CD4-positive, alpha-beta T cell treated with Interleukin-15 for 1 hour (primary cell): ENCODE data around the gene DLL1.
"Not testable (repeated sequence)": the region's sequence is repeated elsewhere in the genome, so short reads cannot be mapped to it uniquely, and the experiment has no call there.

ENCODE experiments used
- DNase-seq: peaks from one replicate; pipeline ENCODE4 v3.0.0-alpha.2; 2020

Gene DLL1

GRCh38 chr6:170290296-170291128 lies at the start of gene DLL1:
DLL1 (minus strand) TSS chr6:170291078; CDS start chr6:170290139, 939 bp downstream.
- no peak for DNase-seq

GRCh38 chr6:170335199-170335598 lies 44.3 kb upstream of the DLL1 start:
- not testable (repeated sequence) for DNase-seq

DNA sequence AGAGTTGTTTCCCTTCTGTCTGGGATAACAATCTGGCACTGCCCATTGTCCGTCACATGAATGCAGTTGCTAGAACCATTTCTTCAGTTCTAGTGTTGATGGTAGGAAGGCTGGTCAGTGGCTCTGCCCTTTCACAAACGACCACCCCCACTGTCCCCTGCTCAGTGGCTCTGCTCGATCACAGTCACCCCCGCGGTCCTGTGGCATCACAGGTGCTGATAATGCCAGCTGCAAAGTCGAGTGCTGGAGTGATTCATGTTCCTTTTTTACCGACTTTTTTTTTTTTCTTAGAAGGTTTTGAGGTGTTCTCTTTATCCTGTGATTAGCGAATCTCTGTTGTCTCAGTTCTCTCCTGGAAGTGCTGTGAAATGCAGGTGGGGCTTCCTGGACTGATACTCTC lies 38.4 kb upstream of the DLL1 start:
- no peak for DNase-seq

DNA sequence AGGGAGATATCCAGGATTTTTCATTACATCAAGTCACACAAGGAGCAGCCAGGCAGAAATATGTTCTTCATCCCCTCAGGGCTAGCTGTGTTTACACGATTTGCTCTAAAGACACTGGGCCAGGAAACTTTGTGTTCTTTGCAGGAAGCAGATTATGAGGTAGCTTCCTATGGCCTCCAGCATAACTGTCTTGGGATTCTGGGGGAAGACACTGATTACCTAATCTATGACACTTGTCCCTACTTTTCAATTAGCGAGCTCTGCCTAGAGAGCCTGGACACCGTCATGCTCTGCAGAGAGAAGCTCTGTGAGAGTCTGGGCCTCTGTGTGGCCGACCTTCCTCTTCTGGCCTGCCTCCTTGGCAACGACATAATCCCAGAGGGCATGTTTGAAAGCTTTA lies 26.8 kb upstream of the DLL1 start:
- no peak for DNase-seq

GRCh38 chr6:170317076-170317475 lies 26.2 kb upstream of the DLL1 start:
- no peak for DNase-seq

GRCh38 chr6:170316071-170316470 lies 25.2 kb upstream of the DLL1 start:
- no peak for DNase-seq

DNA sequence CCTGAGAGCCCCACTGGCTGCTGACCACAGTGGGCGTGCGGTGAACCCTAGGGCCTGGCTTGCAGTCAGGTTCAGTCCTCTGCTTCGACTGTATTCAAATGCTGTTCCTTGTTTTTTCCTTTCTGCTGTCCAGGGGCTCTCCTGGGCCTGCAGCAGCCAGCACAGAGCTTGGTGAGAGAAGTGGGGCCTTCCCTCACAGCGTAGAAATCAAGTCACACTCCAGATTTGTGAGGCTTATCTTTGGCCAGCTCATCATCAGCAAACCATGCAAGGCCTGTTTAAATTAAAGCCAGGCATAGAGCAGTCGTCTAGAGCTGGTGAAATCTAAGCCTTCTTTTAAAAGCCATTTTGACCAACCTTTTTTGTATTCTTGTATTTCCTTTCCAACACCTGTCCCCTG lies 24.1 kb upstream of the DLL1 start:
- no peak for DNase-seq

- no peak for DNase-seq
Measured at GRCh38 chr6:170313716-170314295, 22.9 kb upstream of the DLL1 start.

GRCh38 chr6:170312876-170313275 lies 22.0 kb upstream of the DLL1 start:
- no peak for DNase-seq

DNA sequence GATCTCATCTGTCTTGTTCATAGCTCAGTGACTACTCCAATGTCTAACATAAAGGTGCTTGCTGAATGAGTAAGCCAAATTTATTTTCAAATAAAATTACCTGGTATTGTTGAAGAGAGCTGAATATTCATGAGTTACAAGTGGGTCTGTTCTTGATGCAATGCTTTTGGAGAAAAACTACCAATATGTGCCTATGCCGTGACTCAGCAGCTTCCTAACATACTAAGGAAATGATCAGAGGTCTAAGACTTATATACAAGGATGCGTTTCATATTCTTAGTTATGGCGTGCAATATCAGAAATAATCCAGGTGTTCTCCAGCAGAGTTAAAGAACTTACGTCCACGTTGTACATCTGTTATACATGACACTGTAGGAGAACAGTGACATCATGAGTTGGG lies 20.8 kb upstream of the DLL1 start:
- DNase-seq, result no peak

DNA sequence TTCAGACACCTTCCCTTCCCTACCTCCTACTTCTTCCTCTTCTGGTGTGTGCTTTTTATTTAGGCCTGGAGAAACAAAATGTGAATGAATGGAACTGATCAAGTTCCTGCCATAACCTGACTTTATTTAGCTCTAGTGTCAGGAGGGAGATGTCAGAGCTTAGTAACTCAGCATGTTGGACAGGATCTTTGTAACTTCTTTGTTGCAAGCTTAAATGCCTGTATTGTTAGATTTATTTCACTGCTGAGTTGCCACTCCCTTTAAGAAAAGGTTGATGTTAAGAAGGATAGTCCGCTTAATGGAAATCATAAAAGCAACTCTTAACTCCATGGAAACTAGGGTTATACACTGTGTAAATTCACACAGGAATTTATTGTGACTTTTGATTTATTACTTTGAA lies 17.9 kb upstream of the DLL1 start:
- no peak for DNase-seq

- no peak for DNase-seq
Measured at GRCh38 chr6:170307080-170307545, 16.2 kb upstream of the DLL1 start.

DNA sequence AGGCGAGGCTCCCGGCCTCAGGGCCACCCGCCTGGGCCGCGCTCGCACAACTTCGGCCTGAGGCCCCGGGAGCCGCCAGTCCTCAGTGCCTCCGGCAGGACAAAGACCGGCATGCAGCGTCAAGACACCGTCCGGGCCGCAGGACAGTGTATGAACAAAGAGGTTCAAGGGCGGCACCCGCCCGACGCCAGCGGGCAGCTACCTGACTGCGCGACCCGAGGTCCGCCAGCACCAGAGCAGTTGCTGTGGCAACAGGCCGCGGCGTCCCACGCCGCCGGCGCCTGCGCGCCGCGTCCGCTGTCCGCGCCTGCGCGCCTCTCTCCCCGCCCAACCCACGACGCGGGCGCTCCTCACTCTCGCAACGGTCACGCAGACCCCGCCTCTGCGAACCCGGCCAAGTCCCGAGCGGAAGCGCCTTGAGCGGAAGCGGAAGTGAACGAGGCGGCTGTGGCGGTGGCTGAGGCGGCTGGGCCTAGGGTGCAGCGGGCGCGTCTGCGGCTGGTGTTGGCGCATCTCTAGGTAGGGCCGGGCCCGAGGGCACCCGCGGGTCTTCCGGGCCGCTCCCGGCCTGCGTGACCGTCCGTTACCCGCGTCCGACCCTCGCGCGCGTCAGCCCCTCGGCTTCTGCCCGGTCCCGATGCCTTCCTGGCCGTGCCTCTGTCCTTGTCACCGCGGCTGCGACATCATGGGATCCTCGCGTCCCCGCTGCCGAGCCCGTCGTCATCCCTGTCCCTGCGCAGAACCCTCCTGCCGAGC lies 15.6 kb upstream of the DLL1 start, which contains the start of gene FAM120B:
FAM120B (plus strand) TSS at position 435 of the 756 bp plus-strand sequence. CDS start 10,633 bp downstream, outside the sequence.
- DNase-seq, result peak; percentile 97

DNA sequence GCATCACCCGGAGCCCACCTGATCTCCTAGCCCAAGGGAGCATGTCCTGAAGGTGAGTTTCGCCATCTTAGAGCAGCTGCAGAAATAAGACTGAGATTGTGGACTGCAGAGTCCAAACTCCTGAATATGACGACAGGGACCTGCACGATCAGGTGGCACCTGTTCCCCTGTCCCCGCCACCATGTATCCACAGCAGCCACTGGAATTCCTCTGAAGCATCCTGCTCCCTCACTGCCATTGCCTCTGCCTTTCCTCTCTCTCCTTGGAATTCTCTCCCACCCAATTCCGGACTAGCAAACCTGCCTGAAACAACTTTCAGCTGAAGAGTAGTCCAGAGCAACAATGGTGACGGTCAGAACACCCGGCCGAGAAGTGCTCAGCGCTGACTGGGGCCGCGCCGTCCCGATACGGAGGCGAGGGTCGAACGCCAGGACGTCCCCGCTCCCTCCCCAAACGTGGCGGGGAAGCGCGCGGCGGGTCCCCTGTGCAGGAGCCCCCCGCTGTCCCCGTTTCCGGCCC lies 15.0 kb upstream of the DLL1 start:
- no peak for DNase-seq

- no peak for DNase-seq
Measured at GRCh38 chr6:170301184-170301583, 10.3 kb upstream of the DLL1 start.

- no peak for DNase-seq
Measured at GRCh38 chr6:170298688-170299087, 7.8 kb upstream of the DLL1 start.

DNA sequence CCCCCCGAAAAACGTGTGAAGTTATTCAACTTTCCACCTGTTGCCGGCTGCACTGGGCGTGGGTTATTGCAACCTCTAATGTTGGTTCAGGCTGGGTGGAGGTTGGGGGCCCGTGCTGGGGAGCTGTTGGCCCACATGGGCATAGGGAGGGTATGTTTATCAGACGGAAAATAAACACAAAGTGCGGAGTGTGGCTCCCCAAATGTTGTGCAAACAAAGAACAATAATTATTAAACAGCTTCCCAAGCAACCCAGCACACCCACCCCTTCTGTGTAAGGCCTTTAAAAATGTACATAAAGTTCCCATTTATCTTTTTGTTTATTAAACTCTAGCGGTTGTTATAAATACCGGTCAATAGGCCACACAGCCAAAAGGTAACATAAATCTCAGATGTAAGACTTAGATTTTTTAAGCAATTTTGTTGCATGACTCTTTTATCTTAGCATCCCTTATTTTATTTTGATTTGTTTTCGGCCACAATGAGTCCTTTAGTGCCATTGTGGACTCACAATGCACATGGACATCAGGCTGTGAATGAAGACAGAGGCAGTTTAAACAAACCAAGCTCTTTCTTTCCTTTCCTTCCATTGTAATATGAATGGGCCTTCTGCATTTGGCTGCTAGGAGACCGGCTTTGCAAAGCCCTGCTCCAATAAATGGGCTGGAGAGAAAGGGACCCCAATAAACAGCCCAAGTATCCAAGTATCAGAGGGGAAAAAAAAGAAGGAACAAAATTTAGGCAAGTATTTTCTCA lies 6.9 kb upstream of the DLL1 start:
- DNase-seq, result no peak

DNA sequence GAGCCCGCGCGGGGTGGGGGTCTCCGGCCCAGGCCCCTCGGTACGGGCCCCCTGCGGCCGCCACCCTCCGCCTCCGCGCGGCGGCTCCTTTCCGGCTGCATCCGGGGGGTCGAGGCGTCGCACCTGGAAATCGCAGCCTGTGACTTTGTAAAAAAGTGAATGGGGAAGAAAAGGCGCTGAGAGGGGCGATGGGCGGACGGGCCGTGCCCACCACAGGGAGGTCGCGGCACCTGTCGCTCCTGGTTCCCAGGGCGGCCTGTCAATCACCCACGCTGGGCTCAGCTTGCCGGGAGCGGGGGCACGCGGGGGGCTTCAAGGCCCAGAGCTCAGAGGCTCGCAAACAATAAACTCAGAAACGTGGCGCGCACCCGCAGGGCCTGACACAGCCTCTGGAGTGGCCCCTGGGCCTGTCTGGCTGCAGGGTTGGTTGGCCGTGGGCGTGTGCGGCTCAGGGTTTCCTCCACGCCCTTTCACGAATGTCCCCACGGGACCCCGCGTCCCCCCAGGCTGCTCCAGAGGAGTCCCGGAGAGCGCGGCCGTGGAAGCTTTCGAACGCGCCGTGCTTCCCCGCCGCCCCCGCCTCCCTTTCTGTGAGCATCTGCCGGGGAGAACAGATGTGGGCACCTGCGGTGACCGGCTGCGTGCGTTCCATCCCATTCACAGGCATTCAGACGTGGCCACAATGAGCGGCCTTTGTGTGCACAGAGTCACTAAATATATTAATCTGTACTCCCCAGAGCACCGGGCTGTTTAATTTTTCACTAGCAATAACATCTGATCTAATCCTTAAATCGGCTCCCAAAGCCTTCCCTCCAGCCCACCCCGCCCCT lies 6.1 kb upstream of the DLL1 start:
- DNase-seq, result no peak

DNA sequence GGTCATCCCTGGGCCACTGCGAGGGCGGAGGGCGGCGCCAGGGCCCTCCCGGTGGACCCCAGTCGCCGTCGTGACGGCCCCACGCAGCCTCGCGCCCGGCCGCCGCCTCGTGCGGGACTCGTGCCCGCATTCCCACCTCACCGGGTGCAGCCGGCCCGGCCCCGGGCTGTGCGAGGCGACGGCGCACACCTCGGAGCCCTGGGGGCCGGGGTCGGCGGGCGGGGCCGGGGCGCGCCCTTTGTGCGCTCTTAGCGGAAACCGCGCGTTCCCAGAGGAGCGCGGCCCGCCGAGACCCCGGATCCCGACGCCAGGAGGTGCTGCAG lies 5.5 kb upstream of the DLL1 start:
- DNase-seq, result no peak

DNA sequence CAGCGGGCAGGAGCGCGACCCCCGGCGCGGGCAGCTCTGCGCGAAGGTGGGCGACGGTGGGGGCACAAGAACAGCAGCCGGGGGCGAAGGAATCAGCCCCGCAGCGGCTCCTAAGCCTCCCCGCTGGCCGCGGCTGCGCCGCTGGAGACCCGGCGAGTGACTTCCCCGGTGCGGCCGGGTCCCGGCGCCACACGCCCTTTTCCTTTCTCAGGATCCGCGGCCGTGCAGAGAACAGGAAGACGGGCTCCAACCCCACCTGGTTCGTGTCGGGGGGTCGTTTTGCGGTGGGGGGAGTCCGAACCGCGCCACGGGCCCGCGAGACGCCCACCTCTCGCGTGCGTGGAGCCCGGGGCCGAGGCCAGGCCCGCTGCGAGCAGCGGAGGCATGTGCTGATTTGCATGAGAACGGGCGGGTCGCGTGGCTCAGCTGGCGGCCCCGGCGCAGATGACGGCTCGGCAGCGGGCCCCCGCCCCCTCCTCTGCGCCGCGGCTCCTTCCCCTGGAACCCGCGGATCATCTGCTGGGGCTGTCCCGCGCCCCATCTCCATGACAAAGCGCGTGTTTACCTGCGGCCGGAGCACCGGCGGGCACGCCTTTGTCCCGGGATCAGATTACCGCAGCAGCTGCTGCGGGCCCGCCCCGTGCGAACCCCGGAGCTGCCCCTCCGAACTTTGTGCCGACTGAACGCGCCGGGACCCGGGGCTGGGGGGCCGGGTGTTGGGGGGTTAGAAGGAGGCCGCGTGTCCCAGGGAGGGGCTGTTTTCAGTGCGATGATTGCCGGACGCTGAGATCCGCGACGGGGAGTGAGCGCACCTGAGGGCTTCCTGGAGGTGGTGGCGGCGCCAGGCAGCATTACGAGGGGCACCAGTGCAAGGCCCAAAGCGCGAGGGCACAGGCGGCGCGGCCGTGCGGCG lies 4.9 kb upstream of the DLL1 start:
- peak; percentile 48 for DNase-seq
